OCI-LY1 (cell line): ENCODE data around the gene SMIM1.

Experiments used
- EZH2 ChIP-seq: fragments of 200-600 bp; sonication (generic), shearing (Covaris generic); IDR thresholded peaks from 2 replicates; pipeline ENCODE4 v1.8.0; 2017; ENCODE audit warnings: borderline replicate concordance, mixed run types, mild to moderate bottlenecking, antibody characterized with exemption, low read length, moderate library complexity, mixed read lengths
- TF ChIP-seq, protein P1 (sequence below): fragments of 200-600 bp; sonication (generic), shearing (Covaris generic); IDR thresholded peaks from 2 replicates; pipeline ENCODE4 v1.5.1; 2017; ENCODE audit warnings: mild to moderate bottlenecking, antibody characterized with exemption, low read length, moderate library complexity, mixed read lengths

DNA sequence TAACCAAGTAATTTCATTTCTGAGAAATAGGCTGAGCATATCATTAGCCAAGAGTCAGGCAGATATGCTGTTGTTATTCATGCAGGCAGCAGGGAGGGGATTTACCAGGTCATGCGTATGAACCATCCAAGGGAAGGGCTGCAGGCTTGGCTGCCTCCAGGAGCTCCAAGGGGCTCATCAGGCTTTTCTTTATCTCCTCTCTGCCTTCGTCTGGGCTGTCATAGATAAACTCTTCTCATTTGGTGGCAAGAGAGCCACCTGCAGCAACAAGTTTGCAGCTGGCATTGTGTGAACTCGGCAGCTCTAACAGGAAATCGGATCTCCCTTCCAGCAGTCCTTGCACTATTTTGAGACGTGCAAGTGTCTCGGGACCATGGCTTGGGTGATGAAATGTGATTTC, 12.8 kb upstream of the SMIM1 start:
- TF ChIP-seq, protein P1, sequence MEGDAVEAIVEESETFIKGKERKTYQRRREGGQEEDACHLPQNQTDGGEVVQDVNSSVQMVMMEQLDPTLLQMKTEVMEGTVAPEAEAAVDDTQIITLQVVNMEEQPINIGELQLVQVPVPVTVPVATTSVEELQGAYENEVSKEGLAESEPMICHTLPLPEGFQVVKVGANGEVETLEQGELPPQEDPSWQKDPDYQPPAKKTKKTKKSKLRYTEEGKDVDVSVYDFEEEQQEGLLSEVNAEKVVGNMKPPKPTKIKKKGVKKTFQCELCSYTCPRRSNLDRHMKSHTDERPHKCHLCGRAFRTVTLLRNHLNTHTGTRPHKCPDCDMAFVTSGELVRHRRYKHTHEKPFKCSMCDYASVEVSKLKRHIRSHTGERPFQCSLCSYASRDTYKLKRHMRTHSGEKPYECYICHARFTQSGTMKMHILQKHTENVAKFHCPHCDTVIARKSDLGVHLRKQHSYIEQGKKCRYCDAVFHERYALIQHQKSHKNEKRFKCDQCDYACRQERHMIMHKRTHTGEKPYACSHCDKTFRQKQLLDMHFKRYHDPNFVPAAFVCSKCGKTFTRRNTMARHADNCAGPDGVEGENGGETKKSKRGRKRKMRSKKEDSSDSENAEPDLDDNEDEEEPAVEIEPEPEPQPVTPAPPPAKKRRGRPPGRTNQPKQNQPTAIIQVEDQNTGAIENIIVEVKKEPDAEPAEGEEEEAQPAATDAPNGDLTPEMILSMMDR, result no peak
- TF ChIP-seq EZH2, result no peak
